A549 (cell line): ENCODE data around the gene UBXN10. TPM values are rescaled to one million over a fixed set of nuclear protein-coding genes. Genes with fewer than 3 reads are reported as not detected.

Experiments used
- ATAC-seq, 2 experiments: fragments of 200-7000 bp in 1 of 2; fragments of >200 bp in 1 of 2; cut with Nextera tagmentation in 1 of 2; cut with Tn5 transposase in 1 of 2; 3 replicates each; pipeline versions ENCODE4 v1.8.0 to v1.9.1; 2018 to 2020; ENCODE audit warnings: mild to moderate bottlenecking in 1 of 2, moderate library complexity in 1 of 2
- CTCF ChIA-PET: fragments of 300-600 bp; sonication (Branson Sonifier 250); formaldehyde crosslinking; extraction: SDS; loops from one replicate; lab custom pipeline; 2021; ENCODE audit warnings: antibody characterized with exemption, inconsistent platforms; lab: Yijun Ruan, JAX
- POLR2A ChIA-PET: fragments of 350-600 bp; formaldehyde crosslinking; extraction: SDS; loops from one replicate; lab custom pipeline; 2021; ENCODE audit warnings: antibody characterized with exemption, inconsistent platforms; lab: Yijun Ruan, JAX
- DNase-seq, 2 experiments: peaks; one replicate each; pipeline versions ENCODE4 v3.0.0 to v3.0.0-alpha.2; 2011 to 2016; ENCODE audit warnings: low read depth in 1 of 2, low spot score in 1 of 2
- FAIRE-seq: peaks from 2 replicates; lab custom pipeline; 2011; peaks lifted over from hg19 to GRCh38; lab: Jason Lieb, UNC
- H3K27ac ChIP-seq, 2 experiments: fragments of >200 bp; sonication (Bioruptor Twin); formaldehyde crosslinking; 3 replicates each; pipeline ENCODE4 v1.5.1; 2016 to 2017
- H3K4me1 ChIP-seq: fragments of >200 bp; sonication (Bioruptor Twin); formaldehyde crosslinking; 3 replicates; pipeline ENCODE4 v1.6.1; 2016
- H3K4me2 ChIP-seq: fragments of >200 bp; sonication (Bioruptor Twin); formaldehyde crosslinking; 3 replicates; pipeline ENCODE4 v1.6.1; 2016
- H3K4me3 ChIP-seq: fragments of >200 bp; sonication (Bioruptor Twin); formaldehyde crosslinking; 3 replicates; pipeline ENCODE4 v1.5.1; 2016
- H3K9me3 ChIP-seq: fragments of >200 bp; sonication (Bioruptor Twin); formaldehyde crosslinking; 3 replicates; pipeline ENCODE4 v1.6.1; 2016
- CHD2 ChIP-seq: fragments of 150-350 bp; IDR thresholded peaks from 2 replicates; pipeline ENCODE4 v1.6.1; 2014; ENCODE audit warnings: low read length; ENCODE audit not compliant: partially characterized antibody
- EHF ChIP-seq: fragments of 250-450 bp; sonication (Bioruptor Pico); IDR thresholded peaks from 2 replicates; pipeline ENCODE4 v1.5.0; 2020; ENCODE audit warnings: mild to moderate bottlenecking
- FOSL2 ChIP-seq, 2 experiments: fragments of 450-650 bp in 1 of 2; fragments of >200 bp in 1 of 2; sonication (Bioruptor Twin) in 1 of 2; formaldehyde crosslinking; IDR thresholded peaks; 2 replicates each; pipeline versions ENCODE4 v1.5.0 to v1.6.1; 2016 to 2020; ENCODE audit warnings: mild to moderate bottlenecking in 1 of 2, moderate library complexity in 1 of 2
- HDAC2 ChIP-seq: fragments of 200-600 bp; sonication (generic); IDR thresholded peaks from 2 replicates; pipeline ENCODE4 v1.6.1; 2016
- HOXA7 ChIP-seq: fragments of 250-450 bp; sonication (Bioruptor Pico); IDR thresholded peaks from 2 replicates; pipeline ENCODE4 v1.5.0; 2020; ENCODE audit warnings: mild to moderate bottlenecking, moderate library complexity
- KDM1A ChIP-seq: fragments of 200-600 bp; sonication (generic); IDR thresholded peaks from 2 replicates; pipeline ENCODE4 v1.6.1; 2016; ENCODE audit warnings: low read depth, mild to moderate bottlenecking
- MAFK ChIP-seq: fragments of 450-650 bp; IDR thresholded peaks from 2 replicates; pipeline ENCODE4 v1.6.1; 2014; ENCODE audit not compliant: partially characterized antibody
- NFE2L2 ChIP-seq: fragments of 150-350 bp; conservative IDR thresholded peaks from 2 replicates; pipeline ENCODE4 v1.6.1; 2014; ENCODE audit warnings: low read length
- NR3C1 ChIP-seq: fragments of >200 bp; sonication (Bioruptor Twin); formaldehyde crosslinking; IDR thresholded peaks from 3 replicates; pipeline ENCODE4 v1.6.1; 2017
- PHF8 ChIP-seq: fragments of 200-600 bp; sonication (generic); IDR thresholded peaks from 2 replicates; pipeline ENCODE4 v1.6.1; 2016; ENCODE audit warnings: low read depth, mild to moderate bottlenecking, antibody characterized with exemption, moderate library complexity, borderline replicate concordance
- POLR2AphosphoS2 ChIP-seq: conservative IDR thresholded peaks from 2 replicates; pipeline ENCODE4 v1.6.1; 2012; ENCODE audit warnings: low read length, improper control_type of control experiment, inconsistent platforms
- RFX5 ChIP-seq: fragments of 450-650 bp; IDR thresholded peaks from 2 replicates; pipeline ENCODE4 v1.7.1; 2014; ENCODE audit warnings: antibody characterized with exemption, mild to moderate bottlenecking, moderate library complexity
- RNF2 ChIP-seq: fragments of 200-600 bp; sonication (generic); IDR thresholded peaks from 2 replicates; pipeline ENCODE4 v1.6.1; 2016; ENCODE audit warnings: low read depth, mild to moderate bottlenecking, antibody characterized with exemption, moderate library complexity, borderline replicate concordance
- SMC3 ChIP-seq: fragments of >200 bp; sonication (Bioruptor Twin); formaldehyde crosslinking; IDR thresholded peaks from 3 replicates; pipeline ENCODE4 v1.6.1; 2018; ENCODE audit warnings: inconsistent platforms
- TFCP2L1 ChIP-seq: fragments of 250-450 bp; sonication (Bioruptor Pico); IDR thresholded peaks from 2 replicates; pipeline ENCODE4 v1.5.0; 2021; ENCODE audit warnings: mild to moderate bottlenecking
- TP53 ChIP-seq: fragments of 250-450 bp; sonication (Bioruptor Pico); IDR thresholded peaks from 2 replicates; pipeline ENCODE4 v1.5.0; 2021; ENCODE audit warnings: mild to moderate bottlenecking, moderate library complexity
- ZFP36 ChIP-seq: fragments of 450-650 bp; IDR thresholded peaks from 2 replicates; pipeline ENCODE4 v1.6.1; 2014; ENCODE audit warnings: borderline replicate concordance; ENCODE audit not compliant: partially characterized antibody
- ZSCAN20 ChIP-seq: fragments of 250-450 bp; sonication (Bioruptor Pico); IDR thresholded peaks from 2 replicates; pipeline ENCODE4 v1.8.0; 2022; ENCODE audit warnings: mild to moderate bottlenecking, moderate library complexity
- WGBS: methylation state at CpG from one replicate; pipeline ENCODE4 v1.1.6; 2017; ENCODE audit errors: missing lambda C conversion rate; 5-methylcytosine and 5-hydroxymethylcytosine counted together
- polyA plus RNA-seq, 4 experiments: library from polyadenylated mRNA; depleted of rRNA in 3 of 4; stranded (reverse); fragments of >200 nt; fragmentation: RNase III in 1 of 4; extraction: RNeasy Plus Mini Kit Qiagen cat#74134 plus additional on column Dnase treatment in 1 of 4; gene quantifications; 2 replicates in 3 of 4; 3 replicates in 1 of 4; pipeline ENCODE4 v1.2.3, GENCODE V29; 2011 to 2017
- TF ChIP-seq, protein P1 (sequence below): IDR thresholded peaks from 2 replicates; pipeline ENCODE4 v1.6.1; 2012
- TF ChIP-seq, protein P2 (sequence below): IDR thresholded peaks from 2 replicates; pipeline ENCODE4 v1.6.1; 2012
- TF ChIP-seq, protein P3 (sequence below): fragments of >200 bp; sonication (Bioruptor Twin); formaldehyde crosslinking; IDR thresholded peaks from 2 replicates; pipeline ENCODE4 v1.6.1; 2016
- TF ChIP-seq, protein P4 (sequence below): fragments of 150-350 bp; IDR thresholded peaks from 2 replicates; pipeline ENCODE4 v1.6.1; 2014; ENCODE audit warnings: low read depth, mild to moderate bottlenecking, low read length

Gene UBXN10
- polyA plus RNA-seq, 2 of the 4 experiments (the other 2 are of a cell fraction): not detected

DNA sequence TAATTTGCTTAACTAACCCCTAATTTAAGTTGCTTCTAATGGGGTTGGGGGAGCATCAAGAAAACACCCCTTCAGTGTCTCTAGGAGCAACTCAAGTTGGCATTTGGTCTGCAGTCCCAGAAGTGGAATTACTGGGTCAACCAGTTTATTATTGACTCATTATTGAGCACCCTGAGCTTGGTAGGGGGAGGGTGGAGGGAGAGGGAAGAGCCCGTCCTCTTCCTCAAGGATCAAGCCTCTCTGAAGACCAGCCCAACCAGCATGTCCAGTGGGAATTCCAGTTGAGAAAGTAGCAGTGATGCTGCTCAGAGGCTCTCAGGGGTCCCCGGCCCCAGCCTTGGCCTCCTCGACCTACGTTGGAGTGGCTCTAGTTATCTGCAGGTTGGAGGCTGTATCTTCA, 48.8 kb upstream of the UBXN10 start:
- H3K27ac ChIP-seq: no peak overlapping the region
- CTCF ChIA-PET: no interaction called here
- POLR2A ChIA-PET: no interaction called here
- H3K9me3 ChIP-seq: no peaks in the 10 kb centered on the region
- TF ChIP-seq TFCP2L1 (no peak), PHF8 (no peak), HOXA7 (no peak)
- 90% methylated on average over 2 of the region's 4 CpGs for WGBS
- FAIRE-seq: no peak
- no peak for DNase-seq
- H3K4me2 ChIP-seq: no peak overlapping the region
- ATAC-seq: no peak
- no peak overlapping the region for H3K4me3 ChIP-seq
- no peaks in the 10 kb centered on the region for H3K4me1 ChIP-seq

DNA sequence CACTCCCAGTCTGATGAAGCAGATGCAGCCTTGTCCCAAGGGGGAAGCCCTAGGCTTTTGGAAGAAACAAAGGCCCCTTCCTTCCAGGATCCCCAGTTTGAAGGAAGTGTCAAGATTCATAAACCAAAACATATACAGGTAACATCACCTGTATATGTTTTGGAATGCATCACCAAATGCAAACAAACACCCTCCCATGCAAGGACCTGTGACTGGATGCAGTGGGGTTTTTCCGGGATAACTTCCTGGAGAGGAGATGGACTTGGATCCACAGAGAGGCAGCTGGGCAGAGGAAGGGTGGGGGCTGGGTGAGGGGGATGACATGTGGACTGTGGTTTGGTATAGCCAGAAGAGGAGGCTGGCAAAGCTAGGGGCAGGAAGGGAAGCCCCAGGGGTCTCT, 48.3 kb upstream of the UBXN10 start:
- H3K4me2 ChIP-seq: no peak overlapping the region
- H3K4me3 ChIP-seq: no peak overlapping the region
- ChIA-PET CTCF (no interaction called here), POLR2A (no interaction called here)
- H3K4me1 ChIP-seq: no peaks in the 10 kb centered on the region
- ATAC-seq: no peak
- WGBS: no CpG with 5 or more reads among the region's 1 CpG
- no peak overlapping the region for H3K27ac ChIP-seq
- TF ChIP-seq CHD2: no peak
- no peak for TF ChIP-seq ZSCAN20 (CRISPR knock-in tag)
- TF ChIP-seq NR3C1: no peak
- no peak for TF ChIP-seq KDM1A
- TF ChIP-seq RNF2: no peak
- no peak for TF ChIP-seq ZFP36
- no peak for TF ChIP-seq MAFK
- no peak for TF ChIP-seq RFX5
- TF ChIP-seq, protein P1, sequence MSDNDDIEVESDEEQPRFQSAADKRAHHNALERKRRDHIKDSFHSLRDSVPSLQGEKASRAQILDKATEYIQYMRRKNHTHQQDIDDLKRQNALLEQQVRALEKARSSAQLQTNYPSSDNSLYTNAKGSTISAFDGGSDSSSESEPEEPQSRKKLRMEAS: no peak
- DNase-seq: no peak
- H3K9me3 ChIP-seq: no peaks in the 10 kb centered on the region
- FAIRE-seq: no peak

DNA sequence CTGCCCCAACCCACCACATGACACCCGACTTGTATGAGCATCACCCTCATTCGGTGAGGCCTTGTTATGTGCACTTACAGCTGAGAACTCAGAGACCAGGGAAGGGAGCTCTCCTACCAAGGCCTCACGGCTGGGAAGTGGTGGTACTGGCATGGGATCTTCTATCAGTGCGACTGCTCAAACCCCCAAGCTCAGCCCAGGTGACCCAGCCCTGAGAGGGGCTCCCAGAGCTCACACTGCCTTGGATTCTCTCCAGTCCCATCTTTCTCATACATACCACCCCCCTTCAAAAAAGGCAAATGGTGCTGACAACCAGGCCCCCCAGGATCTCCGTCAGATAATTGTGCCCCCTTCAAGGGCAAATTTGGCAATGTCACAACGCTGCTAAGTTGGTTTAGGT, 47.5 kb upstream of the UBXN10 start:
- no peak overlapping the region for H3K4me3 ChIP-seq
- H3K4me2 ChIP-seq: no peak overlapping the region
- WGBS: 53% methylated on average over 4 of the region's 6 CpGs
- no peak for TF ChIP-seq HDAC2
- TF ChIP-seq, protein P2, sequence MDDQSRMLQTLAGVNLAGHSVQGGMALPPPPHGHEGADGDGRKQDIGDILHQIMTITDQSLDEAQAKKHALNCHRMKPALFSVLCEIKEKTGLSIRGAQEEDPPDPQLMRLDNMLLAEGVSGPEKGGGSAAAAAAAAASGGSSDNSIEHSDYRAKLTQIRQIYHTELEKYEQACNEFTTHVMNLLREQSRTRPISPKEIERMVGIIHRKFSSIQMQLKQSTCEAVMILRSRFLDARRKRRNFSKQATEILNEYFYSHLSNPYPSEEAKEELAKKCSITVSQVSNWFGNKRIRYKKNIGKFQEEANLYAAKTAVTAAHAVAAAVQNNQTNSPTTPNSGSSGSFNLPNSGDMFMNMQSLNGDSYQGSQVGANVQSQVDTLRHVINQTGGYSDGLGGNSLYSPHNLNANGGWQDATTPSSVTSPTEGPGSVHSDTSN: no peak
- TF ChIP-seq, protein P3, sequence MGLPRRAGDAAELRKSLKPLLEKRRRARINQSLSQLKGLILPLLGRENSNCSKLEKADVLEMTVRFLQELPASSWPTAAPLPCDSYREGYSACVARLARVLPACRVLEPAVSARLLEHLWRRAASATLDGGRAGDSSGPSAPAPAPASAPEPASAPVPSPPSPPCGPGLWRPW: no peak
- no peak for TF ChIP-seq TP53
- no peak for TF ChIP-seq FOSL2 (IDR thresholded peaks at IDR 0.05)
- TF ChIP-seq FOSL2 (CRISPR knock-in tag; IDR thresholded peaks at IDR 0.05): no peak
- no peak for TF ChIP-seq POLR2AphosphoS2
- TF ChIP-seq ZSCAN20 (CRISPR knock-in tag): no peak
- TF ChIP-seq RNF2: no peak
- TF ChIP-seq SMC3: no peak
- no peak for TF ChIP-seq CHD2
- no peak for TF ChIP-seq NFE2L2
- TF ChIP-seq, protein P4, sequence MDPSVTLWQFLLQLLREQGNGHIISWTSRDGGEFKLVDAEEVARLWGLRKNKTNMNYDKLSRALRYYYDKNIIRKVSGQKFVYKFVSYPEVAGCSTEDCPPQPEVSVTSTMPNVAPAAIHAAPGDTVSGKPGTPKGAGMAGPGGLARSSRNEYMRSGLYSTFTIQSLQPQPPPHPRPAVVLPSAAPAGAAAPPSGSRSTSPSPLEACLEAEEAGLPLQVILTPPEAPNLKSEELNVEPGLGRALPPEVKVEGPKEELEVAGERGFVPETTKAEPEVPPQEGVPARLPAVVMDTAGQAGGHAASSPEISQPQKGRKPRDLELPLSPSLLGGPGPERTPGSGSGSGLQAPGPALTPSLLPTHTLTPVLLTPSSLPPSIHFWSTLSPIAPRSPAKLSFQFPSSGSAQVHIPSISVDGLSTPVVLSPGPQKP: no peak
- TF ChIP-seq TFCP2L1: no peak
- no peak for TF ChIP-seq EHF
- TF ChIP-seq, all 56 proteins: peak for 0
- DNase-seq: no peak
- ChIA-PET CTCF (no interaction called here), POLR2A (no interaction called here)
- no peak for ATAC-seq
- Histone ChIP-seq H3K4me1 (no peaks in the 10 kb centered on the region), H3K27ac (no peak overlapping the region), H3K9me3 (no peaks in the 10 kb centered on the region)
- no peak for FAIRE-seq
